BJ (cell line): Measurements from ENCODE around the gene THSD7A. TPM values are rescaled to one million over a fixed set of nuclear protein-coding genes. Genes with fewer than 3 reads are reported as not detected.

Source experiments
- CTCF ChIA-PET: fragments of 350-600 bp; formaldehyde crosslinking; extraction: SDS; loops from one replicate; lab custom pipeline; 2021; ENCODE audit warnings: antibody characterized with exemption, inconsistent platforms; lab: Yijun Ruan, JAX
- POLR2A ChIA-PET: fragments of 300-600 bp; sonication (Branson Sonifier 250); formaldehyde crosslinking; extraction: SDS; loops from one replicate; lab custom pipeline; 2021; ENCODE audit warnings: antibody characterized with exemption; lab: Charles Lee
- DNase-seq: peaks from one replicate; pipeline ENCODE4 v3.0.0-alpha.2; 2011; ENCODE audit warnings: low read depth
- H3K27me3 ChIP-seq: 2 replicates; pipeline ENCODE4 v1.6.0; 2011; ENCODE audit warnings: low read length; ENCODE audit not compliant: control insufficient read depth, insufficient read depth
- H3K36me3 ChIP-seq: 2 replicates; pipeline ENCODE4 v1.5.1; 2011; ENCODE audit warnings: low read length; ENCODE audit not compliant: control insufficient read depth, insufficient read depth
- H3K4me3 ChIP-seq: 2 replicates; pipeline ENCODE4 v1.5.1; 2011; ENCODE audit warnings: low read depth, mild to moderate bottlenecking, control low read depth, low read length
- CTCF ChIP-seq: IDR thresholded peaks from 2 replicates; pipeline ENCODE4 v1.5.1; 2011; ENCODE audit warnings: low read depth, mild to moderate bottlenecking, control low read depth, inconsistent platforms, low read length, moderate library complexity; ENCODE audit not compliant: insufficient read depth
- polyA plus RNA-seq: library from polyadenylated mRNA; depleted of rRNA; stranded (reverse); fragments of >200 nt; gene quantifications from 2 replicates; pipeline ENCODE4 v1.2.3, GENCODE V29; 2011

The THSD7A gene
- polyA plus RNA-seq, 1 experiment = 0.02 TPM

DNA sequence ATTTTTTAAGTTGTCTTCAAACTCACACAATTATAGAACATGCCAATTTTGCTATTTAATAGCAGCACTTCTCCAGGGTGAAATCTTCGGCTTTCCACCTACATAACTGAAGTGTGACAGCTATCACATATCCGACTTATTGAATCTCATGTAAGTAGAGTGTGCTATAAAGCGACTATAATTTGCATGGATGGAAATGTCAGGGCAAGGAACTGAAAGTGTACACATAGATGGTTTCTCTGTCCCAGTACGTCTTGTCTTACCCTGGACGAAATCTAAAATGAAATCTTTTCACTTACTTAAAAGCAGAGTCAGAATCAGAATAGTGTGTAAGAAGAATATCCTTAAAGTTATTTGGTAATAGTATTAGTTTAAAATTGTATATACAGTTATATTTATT, 132.3 kb downstream of the THSD7A start:
- no peak for TF ChIP-seq CTCF
- no peak for DNase-seq
- POLR2A ChIA-PET = no interaction called here
- Histone ChIP-seq H3K36me3 (no peaks in the 10 kb centered on the region), H3K4me3 (no peak overlapping the region), H3K27me3 (no peaks in the 10 kb centered on the region)
- CTCF ChIA-PET = no interaction called here

DNA sequence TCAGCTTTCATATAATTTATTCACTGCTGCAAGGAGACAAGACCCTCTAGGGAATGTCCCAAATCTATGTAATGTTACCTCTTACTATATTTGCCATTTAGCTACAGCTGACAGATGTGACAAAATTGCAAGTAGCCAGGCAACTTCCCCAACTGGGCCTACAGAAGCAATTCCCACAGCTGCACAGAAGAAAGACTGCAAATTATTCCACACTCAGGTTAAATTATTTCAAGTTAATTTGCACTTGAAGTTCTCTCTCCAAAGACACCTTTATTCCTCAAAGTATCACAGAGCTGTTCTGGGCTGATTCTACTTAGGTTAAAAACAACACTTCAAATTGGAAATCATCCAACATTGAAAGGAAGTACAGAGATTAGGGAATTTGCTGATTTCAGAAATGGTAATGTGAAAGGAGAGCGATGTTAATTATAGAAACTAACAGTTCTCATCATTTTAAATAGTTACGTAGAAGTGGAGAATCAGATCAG, 133.6 kb downstream of the THSD7A start:
- ChIA-PET CTCF (no interaction called here), POLR2A (no interaction called here)
- no peak for TF ChIP-seq CTCF

DNA sequence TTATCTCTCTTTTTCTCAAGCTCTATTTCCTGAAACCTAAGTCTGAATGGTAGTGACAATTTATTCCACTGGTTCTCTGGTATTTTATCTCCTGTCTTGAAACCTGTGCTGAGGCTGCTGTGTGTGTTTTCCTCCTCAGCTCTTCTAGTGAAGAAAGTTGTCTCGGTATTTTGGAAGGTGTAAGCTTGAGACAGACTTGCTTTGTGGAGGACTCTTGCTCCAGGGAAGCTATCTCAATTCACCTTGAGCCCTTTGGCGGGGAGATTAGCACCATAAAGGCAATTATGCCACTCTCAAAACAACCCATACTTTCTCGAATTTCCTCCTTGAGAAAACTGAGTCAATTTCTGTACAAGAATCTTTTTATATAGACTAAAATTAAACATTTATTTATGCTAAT, 141.6 kb downstream of the THSD7A start:
- TF ChIP-seq CTCF = no peak
- Histone ChIP-seq H3K36me3 (no peaks in the 10 kb centered on the region), H3K4me3 (no peak overlapping the region), H3K27me3 (no peaks in the 10 kb centered on the region)
- DNase-seq = no peak
- ChIA-PET POLR2A (no interaction called here), CTCF (no interaction called here)

More for the DNA sequence above, 133.6 kb downstream of the THSD7A start:
- Histone ChIP-seq H3K27me3 (no peaks in the 10 kb centered on the region), H3K36me3 (no peaks in the 10 kb centered on the region), H3K4me3 (no peak overlapping the region)
- DNase-seq = no peak

DNA sequence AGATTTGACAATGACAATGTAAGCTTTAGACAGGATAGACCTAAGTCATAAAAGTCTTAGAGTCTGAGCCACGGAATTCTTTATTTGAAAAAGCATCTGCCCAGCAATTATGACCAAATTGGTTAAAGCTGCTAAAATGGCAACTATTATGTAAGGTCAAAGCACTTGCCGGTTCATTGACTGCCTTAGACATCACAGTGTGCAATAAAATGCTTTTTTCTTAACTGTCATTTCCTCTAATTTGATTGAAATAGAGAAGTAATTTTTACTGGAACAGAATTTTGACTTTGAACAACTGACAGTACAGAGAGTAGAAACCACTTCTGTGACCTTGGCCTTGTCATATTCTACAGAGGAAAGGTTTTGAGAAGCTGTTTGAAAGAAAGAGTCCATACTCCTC, 142.9 kb downstream of the THSD7A start:
- CTCF ChIA-PET = no interaction called here
- no peaks in the 10 kb centered on the region for H3K27me3 ChIP-seq
- POLR2A ChIA-PET = no interaction called here
- H3K36me3 ChIP-seq = no peaks in the 10 kb centered on the region
- H3K4me3 ChIP-seq = no peak overlapping the region
- DNase-seq = no peak
- TF ChIP-seq CTCF = no peak

DNA sequence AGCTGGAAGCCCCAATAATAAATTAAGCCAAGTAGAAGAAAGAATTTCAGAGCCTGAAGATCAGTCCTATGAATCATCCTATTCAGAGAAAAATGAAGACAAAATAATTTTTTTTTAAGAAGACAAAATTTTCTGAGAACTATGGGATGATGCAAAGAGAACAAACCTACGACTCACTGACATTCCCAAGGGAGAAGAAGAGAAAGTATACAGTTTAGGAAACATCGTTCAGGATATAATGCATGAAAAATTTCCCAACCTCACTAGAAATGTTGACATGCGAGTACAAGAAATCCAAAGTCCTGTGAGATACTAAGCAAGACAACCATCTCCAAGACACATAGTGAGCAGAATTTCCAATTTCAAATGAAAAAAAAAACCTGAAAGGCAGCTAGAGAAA, 150.5 kb downstream of the THSD7A start:
- H3K4me3 ChIP-seq = no peak overlapping the region
- H3K27me3 ChIP-seq = no peaks in the 10 kb centered on the region
- POLR2A ChIA-PET = no interaction called here
- DNase-seq = no peak
- CTCF ChIA-PET = no interaction called here
- TF ChIP-seq CTCF = no peak
- no peaks in the 10 kb centered on the region for H3K36me3 ChIP-seq
